Measurements from ENCODE around the gene CYBRD1.
"Not testable (repeated sequence)": the region's sequence is repeated elsewhere in the genome, so short reads cannot be mapped to it uniquely, and the experiment has no call there.

The CYBRD1 gene, protein sequence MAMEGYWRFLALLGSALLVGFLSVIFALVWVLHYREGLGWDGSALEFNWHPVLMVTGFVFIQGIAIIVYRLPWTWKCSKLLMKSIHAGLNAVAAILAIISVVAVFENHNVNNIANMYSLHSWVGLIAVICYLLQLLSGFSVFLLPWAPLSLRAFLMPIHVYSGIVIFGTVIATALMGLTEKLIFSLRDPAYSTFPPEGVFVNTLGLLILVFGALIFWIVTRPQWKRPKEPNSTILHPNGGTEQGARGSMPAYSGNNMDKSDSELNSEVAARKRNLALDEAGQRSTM

DNA sequence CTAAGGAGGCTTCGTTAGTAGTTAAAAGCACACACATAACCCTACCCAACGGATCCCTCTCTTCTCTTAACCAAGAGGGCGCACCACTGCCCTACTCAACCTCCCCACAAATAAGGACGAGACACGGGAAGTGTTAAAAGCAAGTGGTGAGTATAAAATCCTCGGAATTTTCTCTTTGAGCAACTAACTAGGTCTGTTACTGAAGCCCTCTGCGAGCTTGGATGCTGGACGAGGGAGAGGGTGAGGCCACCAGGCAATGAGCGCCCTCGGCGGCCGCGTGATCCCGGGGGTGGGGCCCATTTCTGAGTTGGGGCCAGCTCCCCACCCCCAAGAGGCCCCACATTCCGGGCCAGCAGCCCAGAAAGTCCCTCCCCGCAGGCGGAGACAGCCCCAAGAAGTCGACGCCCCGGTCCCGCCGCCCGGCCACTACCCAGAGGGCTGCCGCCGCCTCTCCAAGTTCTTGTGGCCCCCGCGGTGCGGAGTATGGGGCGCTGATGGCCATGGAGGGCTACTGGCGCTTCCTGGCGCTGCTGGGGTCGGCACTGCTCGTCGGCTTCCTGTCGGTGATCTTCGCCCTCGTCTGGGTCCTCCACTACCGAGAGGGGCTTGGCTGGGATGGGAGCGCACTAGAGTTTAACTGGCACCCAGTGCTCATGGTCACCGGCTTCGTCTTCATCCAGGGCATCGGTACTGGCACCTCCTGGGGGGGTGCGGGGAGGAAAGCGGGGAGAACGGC lies at the start of gene CYBRD1:
Gene CYBRD1, plus strand, starts transcription at position 423 of the 736 bp plus-strand sequence. Its CDS starts 72 bp downstream, at position 495.
- peak; percentile 72 to 75 for DNase-seq (ENCODE audit: low read depth in 2 of 2)

DNA sequence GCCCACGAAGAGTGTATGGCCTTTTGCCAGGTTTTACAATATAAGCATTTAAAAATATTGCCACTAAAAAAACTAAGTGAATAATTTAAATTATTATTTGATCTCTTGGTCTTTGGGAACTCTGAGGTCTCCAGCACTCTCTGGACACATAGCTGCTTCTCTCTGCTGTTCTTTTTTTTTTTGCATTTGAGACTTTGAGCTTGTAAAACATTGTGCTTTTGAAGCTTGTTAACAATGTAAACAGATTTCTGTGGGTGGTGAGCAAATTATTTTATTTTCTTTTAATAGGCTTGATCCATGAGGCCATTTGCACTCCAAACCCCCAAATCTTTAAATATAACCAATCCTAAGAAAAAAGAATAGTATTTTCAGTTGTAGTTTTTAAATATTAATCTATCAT lies 46.3 kb upstream of the CYBRD1 start:
- DNase-seq (ENCODE audit: low read depth in 2 of 2), result no peak

DNA sequence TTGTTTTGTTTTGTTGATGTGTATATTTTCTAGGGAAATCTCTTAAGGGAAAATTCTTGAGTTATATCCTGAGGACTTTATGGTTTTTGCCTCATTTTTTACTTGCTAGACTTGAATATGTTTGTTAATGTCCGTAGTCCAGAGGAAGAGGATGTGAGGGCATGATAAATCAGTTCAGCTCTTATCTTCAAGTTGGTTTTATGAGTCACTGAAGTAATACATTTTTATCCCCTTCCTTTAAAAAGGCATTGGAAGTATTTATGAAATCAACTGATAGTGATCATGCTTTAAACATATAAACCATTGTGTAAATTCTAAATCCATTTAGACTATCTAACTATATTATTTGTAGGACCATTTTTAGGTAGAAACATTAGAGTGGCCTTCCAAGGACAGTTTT lies 43.9 kb upstream of the CYBRD1 start:
- no peak for DNase-seq (ENCODE audit: low read depth in 2 of 2)

DNA sequence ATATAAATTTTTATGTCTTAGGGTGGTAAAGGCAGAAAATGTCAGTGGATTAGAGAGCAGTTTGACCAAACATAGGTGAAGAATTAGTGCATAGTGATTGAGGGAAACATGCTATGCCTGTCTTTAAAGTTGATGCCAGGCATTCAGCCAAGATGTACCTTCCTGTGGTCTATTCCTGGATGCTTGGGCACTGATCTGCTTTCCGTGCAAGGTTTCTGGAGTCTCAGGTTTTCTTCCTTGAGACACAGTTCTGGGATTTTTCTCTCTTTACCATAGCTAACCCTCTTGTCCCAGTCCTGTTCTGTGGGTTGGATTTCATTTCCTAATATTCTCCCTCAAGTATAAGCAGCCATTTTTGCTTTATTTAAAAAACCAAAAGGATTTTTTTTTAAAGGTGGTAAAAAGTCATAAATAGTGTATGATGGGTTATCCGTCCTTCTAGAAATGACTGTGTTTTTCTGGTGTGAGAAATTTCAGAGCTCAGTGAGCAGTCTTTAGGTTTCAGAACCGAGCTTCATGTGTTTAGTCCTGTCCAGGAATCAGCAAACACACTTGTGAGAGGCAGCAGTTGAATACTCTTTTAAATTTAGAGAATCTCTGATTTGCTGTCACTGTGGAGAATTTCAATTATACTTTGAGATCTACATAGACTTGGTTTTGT lies 43.0 kb upstream of the CYBRD1 start:
- DNase-seq (ENCODE audit: low read depth in 2 of 2), result no peak

DNA sequence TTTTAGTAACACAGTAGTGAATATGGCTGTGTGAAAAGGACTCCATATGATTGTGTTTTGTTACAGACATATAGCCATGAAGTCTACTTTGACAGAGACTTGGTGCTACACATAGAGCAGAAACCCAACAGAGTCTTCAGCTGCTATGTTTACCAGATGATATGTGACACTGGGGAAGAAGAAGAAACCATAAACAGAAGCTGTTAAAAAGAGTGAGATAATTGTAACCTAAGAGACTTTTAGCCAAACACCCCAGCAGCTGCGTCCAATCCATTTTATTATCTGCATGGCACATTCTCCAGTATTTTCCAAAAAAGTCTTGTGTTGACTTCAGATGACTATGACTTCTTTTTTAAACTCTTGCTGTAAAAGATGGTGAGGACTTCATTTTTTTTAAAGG lies 41.4 kb upstream of the CYBRD1 start:
- DNase-seq (ENCODE audit: low read depth in 2 of 2), result no peak

DNA sequence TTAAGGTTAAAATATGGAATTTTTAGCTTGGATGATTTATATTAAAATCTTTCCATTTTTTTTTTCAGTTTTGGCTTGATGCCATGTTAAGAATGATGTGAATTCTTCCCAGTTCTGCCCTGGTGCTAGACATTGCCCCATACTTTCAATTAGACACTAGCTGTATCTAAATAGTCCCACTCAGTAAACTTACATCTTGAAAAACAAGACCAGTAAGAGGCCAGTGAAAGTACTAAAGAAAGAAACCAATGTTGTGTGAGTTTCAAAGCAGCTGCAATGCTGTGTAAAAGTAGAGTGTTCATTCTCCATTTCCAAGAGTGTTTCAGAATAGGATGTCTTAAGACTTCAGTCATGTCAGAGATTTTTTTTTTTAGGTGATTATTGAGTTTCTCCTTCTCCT lies 40.0 kb upstream of the CYBRD1 start:
- no peak for DNase-seq (ENCODE audit: low read depth in 2 of 2)

DNA sequence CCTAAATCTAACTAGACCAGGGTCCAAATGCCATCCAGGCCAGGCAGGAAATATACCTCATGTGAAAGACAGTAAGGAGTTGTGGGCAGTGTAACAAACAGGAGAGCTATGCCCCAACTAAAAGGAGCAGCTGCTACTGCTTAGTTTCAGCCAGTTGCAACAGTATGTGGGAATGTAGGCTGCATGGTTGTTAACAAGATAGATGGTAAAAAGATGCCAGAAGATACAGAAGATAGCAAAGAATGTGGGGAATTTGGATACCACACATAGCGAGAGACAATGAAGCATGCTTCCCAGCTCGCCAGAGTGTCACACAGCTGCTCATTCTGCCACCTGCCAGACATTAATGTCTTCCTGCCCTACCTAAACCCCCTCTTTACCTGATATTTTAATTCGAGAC lies 39.4 kb upstream of the CYBRD1 start:
- peak; percentile 27 to 41 for DNase-seq (ENCODE audit: low read depth in 2 of 2)

DNA sequence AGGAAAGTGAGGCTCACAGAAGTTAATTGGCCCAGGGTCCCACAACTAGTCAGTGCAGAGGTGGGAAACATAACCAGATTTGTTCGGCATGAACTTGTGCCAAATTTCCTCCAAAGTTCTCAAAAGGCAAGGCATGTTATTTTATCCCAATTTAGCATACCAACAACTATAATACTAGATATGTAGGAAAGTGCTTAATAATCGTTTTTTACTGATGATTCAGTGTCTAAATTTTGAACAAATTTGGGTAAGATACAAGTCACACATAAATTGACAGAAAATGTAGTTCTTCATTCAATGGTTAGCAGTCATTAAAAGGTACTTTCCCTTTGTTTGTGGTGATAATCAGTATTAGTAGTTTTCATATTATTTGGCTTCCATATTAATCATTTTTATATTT lies 38.5 kb upstream of the CYBRD1 start:
- DNase-seq (ENCODE audit: low read depth in 2 of 2), result no peak

DNA sequence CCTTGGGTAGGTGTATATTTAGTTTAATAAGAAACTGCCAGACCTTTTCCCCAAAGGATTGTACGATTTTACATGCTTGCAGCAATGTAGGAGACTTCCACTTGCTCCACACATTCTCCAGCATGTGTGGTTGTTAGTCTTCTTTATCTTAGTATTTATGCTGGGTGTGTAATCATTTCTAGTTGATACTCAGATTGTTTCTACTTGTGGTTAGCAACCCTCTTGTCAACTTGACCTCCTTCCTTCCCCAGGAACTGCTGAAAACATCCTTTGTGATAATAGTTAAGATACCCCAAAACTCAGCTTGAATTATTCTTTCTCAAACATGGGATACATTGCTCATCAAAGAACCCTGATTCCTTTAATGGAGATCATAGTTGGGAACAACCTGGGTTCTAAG lies 37.2 kb upstream of the CYBRD1 start:
- DNase-seq (ENCODE audit: low read depth in 2 of 2), result no peak

DNA sequence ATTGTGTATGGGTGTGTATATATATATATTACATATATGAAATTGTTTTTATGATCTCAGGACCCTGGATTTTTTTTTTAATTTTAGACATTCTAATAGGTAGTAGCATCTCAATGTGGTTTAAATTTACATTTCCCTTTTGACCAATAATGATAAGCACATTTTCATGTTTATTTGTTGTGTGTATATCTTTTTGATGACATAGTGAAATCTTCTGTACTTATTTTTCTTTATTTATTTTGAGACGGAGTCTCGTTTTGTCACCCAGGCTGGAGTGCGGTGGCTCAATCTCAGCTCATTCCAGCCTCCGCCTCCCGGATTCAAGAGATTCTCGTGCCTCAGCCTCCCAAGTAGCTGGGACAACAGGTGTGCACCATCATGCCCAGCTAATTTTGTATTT lies 35.1 kb upstream of the CYBRD1 start:
- DNase-seq (ENCODE audit: low read depth in 2 of 2), result no peak

DNA sequence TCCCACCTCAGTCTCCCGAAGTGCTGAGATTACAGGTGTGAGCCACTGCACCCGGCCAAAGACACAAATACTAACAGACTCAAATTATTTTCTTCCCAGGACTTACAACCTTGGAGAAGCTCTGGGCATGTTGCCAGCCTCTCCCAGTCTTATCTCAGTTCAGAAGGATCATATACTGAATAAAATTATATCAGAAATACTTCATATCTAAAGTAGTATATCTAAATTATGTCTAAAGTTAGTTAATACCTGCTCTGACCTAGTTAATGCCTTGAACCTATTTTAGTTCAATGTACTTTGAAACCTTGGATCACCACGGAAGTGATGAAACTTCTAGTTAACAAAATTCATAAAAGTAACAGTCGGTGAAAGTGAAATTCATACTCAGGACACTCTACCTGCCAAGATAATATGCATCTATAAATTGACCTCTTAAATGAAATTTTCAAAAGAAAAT lies 34.4 kb upstream of the CYBRD1 start:
- no peak for DNase-seq (ENCODE audit: low read depth in 2 of 2)

DNA sequence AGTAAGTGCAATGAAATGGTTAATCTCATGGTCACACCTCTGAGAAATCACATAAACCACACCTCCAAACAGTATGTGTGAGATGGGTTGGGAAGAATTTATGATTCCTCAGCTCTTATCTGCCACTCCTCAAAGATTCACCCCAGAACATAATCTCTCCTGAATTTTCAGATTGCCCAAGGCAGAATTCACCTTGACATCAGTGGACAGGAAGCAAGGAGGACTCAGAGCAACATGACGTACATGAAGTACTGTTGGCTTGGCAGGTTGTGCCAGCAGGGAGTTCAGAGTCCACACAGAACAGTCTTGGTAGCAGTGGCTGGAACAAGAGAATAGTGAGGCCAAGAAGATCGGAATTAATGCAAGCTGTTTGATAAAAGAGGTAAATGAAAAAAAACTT lies 31.7 kb upstream of the CYBRD1 start:
- no peak for DNase-seq (ENCODE audit: low read depth in 2 of 2)

DNA sequence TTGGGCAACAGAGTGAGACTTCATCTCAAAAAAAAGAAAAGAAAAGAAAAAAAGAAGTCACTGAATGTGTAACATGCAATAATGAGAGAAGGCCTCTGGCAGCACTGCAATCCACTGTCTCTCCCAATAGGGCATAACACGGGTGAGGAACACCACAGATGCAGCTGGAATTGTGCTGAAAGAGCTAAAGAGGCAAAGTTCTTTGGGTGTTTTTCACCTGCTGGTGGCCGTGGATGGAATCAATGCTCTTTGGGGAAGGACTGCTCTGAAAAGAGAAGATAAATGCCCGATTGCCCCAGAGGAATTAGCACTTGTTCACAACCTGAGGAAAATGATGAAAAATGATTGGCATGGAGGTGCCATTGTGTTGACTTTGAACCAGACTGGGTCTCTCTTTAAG lies 31.0 kb upstream of the CYBRD1 start:
- no peak for DNase-seq (ENCODE audit: low read depth in 2 of 2)

DNA sequence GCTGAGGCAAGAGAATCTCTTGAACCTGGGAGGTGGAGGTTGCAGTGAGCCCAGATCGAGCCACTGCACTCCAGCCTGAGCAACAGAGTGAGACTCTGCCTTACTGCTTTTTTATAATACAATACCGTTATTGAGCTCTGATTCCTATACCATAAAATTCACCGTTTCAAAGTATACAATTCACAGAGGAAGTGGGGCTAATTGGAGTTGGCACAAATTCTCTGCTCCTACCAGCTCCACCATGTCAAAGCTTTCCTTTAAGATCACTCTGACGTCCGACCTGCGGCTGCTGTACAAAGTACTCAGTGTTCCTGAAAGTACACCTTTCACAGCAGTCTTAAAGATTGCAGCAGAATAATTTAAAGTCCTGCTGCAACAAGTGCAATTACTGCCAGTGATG lies 29.6 kb upstream of the CYBRD1 start:
- no peak for DNase-seq (ENCODE audit: low read depth in 2 of 2)

DNA sequence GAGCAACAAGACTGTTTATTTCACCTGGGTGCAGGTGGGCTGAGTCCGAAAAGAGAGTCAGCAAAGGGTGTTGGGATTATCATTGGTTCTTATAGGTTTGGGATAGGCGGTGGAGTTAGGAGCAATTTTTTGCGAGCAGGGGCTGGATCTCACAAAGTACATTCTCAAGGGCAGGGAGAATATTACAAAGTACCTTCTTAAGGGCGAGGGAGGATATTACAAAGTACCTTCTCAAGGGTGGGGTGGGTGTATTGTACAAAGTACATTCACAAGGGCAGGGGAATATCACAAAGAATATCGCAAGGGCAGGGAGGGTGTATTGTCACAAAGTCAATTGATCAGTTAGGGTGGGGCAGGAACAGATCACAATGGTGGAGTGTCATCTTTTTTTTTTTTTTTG lies 24.6 kb upstream of the CYBRD1 start:
- not testable (repeated sequence) for DNase-seq (ENCODE audit: low read depth in 2 of 2)

DNA sequence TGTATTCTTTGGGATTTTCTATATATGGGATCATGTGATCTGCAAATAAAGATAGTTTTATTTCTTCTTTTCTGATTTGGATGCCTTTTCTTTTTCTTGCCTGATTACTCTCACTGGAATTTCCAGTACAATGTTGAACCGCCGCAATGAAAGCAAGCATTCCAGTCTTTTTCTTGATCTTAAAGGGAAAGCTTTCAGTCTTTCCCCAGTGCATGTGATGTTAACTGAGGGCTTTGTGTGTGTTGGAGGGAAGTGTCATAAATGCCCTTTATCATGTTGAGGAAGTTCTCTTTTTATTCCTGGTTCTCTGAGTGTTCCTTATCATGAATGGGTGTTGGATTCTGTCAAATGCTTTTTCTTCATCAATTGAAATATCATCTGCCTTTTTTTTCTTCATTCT lies 16.9 kb upstream of the CYBRD1 start:
- DNase-seq (ENCODE audit: low read depth in 2 of 2), result no peak

DNA sequence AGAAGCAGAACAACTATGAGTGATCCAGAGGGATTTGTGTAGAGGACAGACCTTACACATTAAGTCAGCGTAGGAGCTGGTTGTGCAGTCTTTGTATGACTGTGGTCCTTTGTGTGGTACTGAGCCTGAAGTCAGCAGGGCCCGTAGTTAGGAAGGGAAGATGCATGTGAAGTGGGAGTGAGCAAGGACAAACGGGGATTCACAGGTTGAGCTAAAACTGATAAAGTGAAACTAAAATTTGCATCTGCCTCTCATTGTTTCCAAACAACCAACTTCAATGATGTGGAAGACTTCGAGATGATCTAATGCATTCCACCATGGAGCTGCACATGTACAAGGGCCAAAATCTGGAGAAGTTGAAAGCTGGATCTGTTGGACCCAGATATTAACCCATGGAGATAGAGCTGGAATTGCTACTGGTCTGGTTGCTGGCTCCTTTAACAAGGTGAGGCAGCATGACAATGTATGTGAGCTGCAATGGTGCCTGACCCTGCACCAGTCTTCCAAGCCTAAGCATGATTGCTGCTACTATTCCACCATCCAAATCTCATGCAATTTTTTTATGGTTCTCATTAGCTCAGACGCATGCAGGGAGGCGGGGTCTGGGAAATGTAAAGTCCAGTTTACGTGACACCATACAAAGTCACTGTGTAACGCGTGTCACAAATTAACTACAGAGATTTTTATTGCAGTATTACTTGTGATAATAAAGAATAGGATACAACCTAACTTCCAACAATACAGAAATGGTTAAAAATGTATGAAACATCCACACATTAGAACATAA lies 12.1 kb upstream of the CYBRD1 start:
- DNase-seq (ENCODE audit: low read depth in 2 of 2), result no peak

DNA sequence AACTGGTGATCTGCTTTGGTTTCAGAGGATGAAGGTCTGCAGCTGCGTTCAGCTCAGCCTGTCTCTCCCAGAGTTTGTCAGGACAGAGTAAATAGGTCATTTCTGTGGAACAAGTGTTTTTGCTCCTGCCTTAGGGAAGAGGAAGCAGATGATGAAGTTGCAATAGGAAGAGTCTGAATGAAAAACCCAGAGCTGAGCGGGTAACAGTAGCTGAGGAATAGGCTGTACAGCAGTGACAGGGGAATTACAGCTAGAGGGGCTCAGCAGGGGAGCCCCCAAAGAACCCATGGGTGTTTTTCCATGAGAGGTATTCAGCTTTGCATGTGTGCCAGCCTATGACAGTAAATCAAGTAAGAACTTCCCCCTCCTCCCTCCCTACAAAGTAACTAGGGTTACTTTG lies 10.3 kb upstream of the CYBRD1 start:
- no peak for DNase-seq (ENCODE audit: low read depth in 2 of 2)

DNA sequence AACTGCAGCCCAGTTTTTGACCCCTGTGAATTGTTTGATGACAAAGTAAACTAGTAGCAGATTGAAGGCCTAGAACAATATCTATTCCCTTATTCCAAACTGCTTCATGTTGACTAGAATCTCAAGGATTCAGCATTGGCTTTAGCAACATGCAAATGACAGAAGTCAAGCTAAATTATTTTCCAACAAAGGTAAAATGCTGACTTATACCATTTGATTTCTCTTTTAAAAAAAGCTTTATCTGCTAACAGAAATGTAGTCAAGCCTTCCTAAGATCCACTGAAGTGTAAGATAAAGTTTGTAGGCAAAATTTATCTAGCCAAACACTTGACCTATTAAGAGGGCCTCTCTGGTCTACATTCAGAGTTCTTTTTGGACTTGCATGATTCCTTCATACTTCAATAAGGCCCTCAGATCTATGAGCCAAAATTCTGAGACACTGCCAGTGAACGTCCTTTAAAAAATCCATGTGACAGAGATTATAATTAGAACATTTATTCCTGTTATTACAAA lies 9.5 kb upstream of the CYBRD1 start:
- no peak for DNase-seq (ENCODE audit: low read depth in 2 of 2)

DNA sequence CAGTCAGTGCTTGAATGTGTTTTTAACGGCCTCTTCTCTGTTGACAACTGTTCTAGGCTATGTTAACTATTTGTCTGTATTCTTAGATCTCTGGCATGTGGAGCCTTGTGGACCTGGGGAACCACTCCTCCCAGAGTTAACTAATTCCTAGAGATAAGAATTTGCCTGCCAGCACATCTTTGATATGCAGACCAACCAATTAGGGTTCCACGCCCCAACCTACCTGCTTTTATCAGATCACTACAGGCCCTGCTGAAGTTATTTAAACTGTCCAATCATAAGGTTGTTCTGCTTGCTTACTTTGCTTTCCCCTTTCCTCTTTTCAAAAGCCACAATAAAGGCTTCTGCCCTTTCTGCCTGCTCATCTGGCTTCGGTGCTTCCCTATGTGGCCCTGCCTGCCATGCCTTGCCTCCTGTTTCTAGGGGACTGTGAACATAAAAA lies 8.5 kb upstream of the CYBRD1 start:
- no peak for DNase-seq (ENCODE audit: low read depth in 2 of 2)

DNA sequence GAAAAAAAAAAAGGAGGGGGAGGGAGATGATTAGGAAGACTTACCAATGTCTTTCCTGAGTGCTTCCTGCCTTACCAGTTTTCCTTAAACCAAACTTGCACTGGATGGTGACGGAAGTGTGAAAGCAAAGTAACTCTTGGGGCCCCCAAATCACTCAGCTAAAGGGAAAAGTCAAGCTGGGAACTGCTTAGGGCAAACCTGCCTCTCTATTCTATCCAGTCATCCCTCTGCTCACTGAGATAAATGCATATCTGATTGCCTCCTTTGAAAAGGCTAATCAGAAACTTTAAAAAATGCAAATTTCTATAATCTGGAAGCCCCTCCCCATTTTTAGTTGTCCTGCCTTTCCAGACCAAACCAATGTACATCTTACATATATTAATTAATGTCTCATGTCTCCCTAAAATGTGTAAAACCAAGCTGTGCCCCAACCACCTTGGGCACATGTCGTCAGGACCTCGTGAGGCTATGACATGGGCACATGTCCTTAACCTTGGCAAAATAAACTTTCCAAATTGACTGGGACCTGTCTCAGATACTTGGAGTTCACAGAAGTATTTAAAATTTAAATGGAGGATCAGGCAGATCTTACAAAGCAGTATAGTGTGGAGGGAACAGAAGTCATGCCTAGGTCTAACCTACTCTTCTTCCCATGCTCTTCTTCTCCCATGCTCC lies 7.2 kb upstream of the CYBRD1 start:
- no peak for DNase-seq (ENCODE audit: low read depth in 2 of 2)
